H9 (cell line): ENCODE data around the gene COL23A1. TPM values are rescaled to one million over a fixed set of nuclear protein-coding genes. Genes with fewer than 3 reads are reported as not detected.

Source experiments
- DNase-seq: peaks from one replicate; pipeline ENCODE4 v3.0.0-alpha.2; 2017
- H2AFZ ChIP-seq: one replicate; pipeline ENCODE4 v1.6.1; 2013; ENCODE audit warnings: mild to moderate bottlenecking, low read length, control low read depth, moderate library complexity
- H2AK5ac ChIP-seq: 2 replicates; pipeline ENCODE4 v1.6.1; 2013; ENCODE audit warnings: low read length, control low read depth, mixed read lengths; ENCODE audit not compliant: insufficient read length
- H2BK120ac ChIP-seq: one replicate; pipeline ENCODE4 v1.6.1; 2013; ENCODE audit warnings: low read depth, mild to moderate bottlenecking, low read length, control low read depth, inconsistent platforms; ENCODE audit not compliant: poor library complexity, severe bottlenecking
- H2BK12ac ChIP-seq: 2 replicates; pipeline ENCODE4 v1.6.1; 2013; ENCODE audit warnings: low read length, control low read depth, mixed read lengths, low read depth; ENCODE audit not compliant: insufficient read length
- H2BK15ac ChIP-seq: 2 replicates; pipeline ENCODE4 v1.6.1; 2013; ENCODE audit warnings: low read depth, low read length, control low read depth
- H2BK20ac ChIP-seq: one replicate; pipeline ENCODE4 v1.6.1; 2013; ENCODE audit warnings: low read depth, mild to moderate bottlenecking, low read length, control low read depth, inconsistent platforms; ENCODE audit not compliant: poor library complexity, severe bottlenecking
- H2BK5ac ChIP-seq: 2 replicates; pipeline ENCODE4 v1.6.1; 2013; ENCODE audit warnings: low read length, control low read depth, mixed read lengths; ENCODE audit not compliant: insufficient read length
- H3K14ac ChIP-seq: 2 replicates; pipeline ENCODE4 v1.6.1; 2013; ENCODE audit warnings: low read length, control low read depth; ENCODE audit not compliant: insufficient read depth
- H3K18ac ChIP-seq: 2 replicates; pipeline ENCODE4 v1.6.1; 2013; ENCODE audit warnings: low read depth, mild to moderate bottlenecking, mixed read lengths, low read length, control low read depth; ENCODE audit not compliant: insufficient read length
- H3K23ac ChIP-seq: 2 replicates; pipeline ENCODE4 v1.6.1; 2013; ENCODE audit warnings: low read length, control low read depth, mixed read lengths, low read depth; ENCODE audit not compliant: insufficient read length
- H3K23me2 ChIP-seq: 2 replicates; pipeline ENCODE4 v1.6.1; 2013; ENCODE audit warnings: low read depth, mild to moderate bottlenecking, mixed read lengths, low read length, control low read depth; ENCODE audit not compliant: insufficient read length, poor library complexity, severe bottlenecking
- H3K27ac ChIP-seq: 2 replicates; pipeline ENCODE4 v1.5.1; 2013; ENCODE audit warnings: low read length, control low read depth, mixed read lengths, low read depth; ENCODE audit not compliant: insufficient read length
- H3K27me3 ChIP-seq: 2 replicates; pipeline ENCODE4 v1.6.1; 2013; ENCODE audit warnings: low read length, control low read depth, inconsistent platforms; ENCODE audit not compliant: insufficient read depth
- H3K4ac ChIP-seq: 2 replicates; pipeline ENCODE4 v1.6.1; 2013; ENCODE audit warnings: low read depth, mild to moderate bottlenecking, control low read depth, inconsistent platforms, low read length, moderate library complexity
- H3K4me1 ChIP-seq: 2 replicates; pipeline ENCODE4 v1.6.1; 2013; ENCODE audit warnings: low read length, control low read depth, inconsistent platforms; ENCODE audit not compliant: insufficient read depth
- H3K4me2 ChIP-seq: 2 replicates; pipeline ENCODE4 v1.6.1; 2013; ENCODE audit warnings: low read length, control low read depth, mixed read lengths; ENCODE audit not compliant: insufficient read length, insufficient read depth
- H3K56ac ChIP-seq: 2 replicates; pipeline ENCODE4 v1.6.1; 2013; ENCODE audit warnings: low read depth, mild to moderate bottlenecking, mixed read lengths, low read length, control low read depth; ENCODE audit not compliant: insufficient read length
- H3K79me1 ChIP-seq: 2 replicates; pipeline ENCODE4 v1.6.1; 2013; ENCODE audit warnings: low read depth, mild to moderate bottlenecking, moderate library complexity, low read length, control low read depth, inconsistent platforms; ENCODE audit not compliant: insufficient read depth, poor library complexity, severe bottlenecking
- H3K79me2 ChIP-seq: 2 replicates; pipeline ENCODE4 v1.6.1; 2013; ENCODE audit warnings: low read length, control low read depth, inconsistent platforms; ENCODE audit not compliant: insufficient read depth
- H3K9ac ChIP-seq: 2 replicates; pipeline ENCODE4 v1.6.1; 2013; ENCODE audit warnings: low read length, control low read depth, mixed read lengths; ENCODE audit not compliant: insufficient read length; ENCODE audit errors: extremely low read depth
- H3K9me3 ChIP-seq: one replicate; pipeline ENCODE4 v1.6.1; 2013; ENCODE audit warnings: low read depth, low read length, inconsistent platforms; ENCODE audit not compliant: control insufficient read depth
- H3T11ph ChIP-seq: one replicate; pipeline ENCODE4 v1.6.1; 2013; ENCODE audit warnings: mild to moderate bottlenecking, low read length, control low read depth, inconsistent platforms
- H4K20me1 ChIP-seq: one replicate; pipeline ENCODE4 v1.6.1; 2013; ENCODE audit not compliant: control insufficient read depth, insufficient read length, insufficient read depth
- H4K5ac ChIP-seq: 2 replicates; pipeline ENCODE4 v1.6.1; 2013; ENCODE audit warnings: low read depth, mild to moderate bottlenecking, mixed read lengths, low read length, control low read depth; ENCODE audit not compliant: insufficient read length
- H4K8ac ChIP-seq: replicated peaks from 2 replicates; pipeline ENCODE4 v1.6.1; 2013; ENCODE audit warnings: low read length, control low read depth, mixed read lengths, low read depth; ENCODE audit not compliant: insufficient read length
- H4K91ac ChIP-seq: 2 replicates; pipeline ENCODE4 v1.6.1; 2013; ENCODE audit warnings: low read depth, mild to moderate bottlenecking, moderate library complexity, mixed read lengths, low read length, control low read depth; ENCODE audit not compliant: insufficient read length
- H3K27ac Mint-ChIP-seq, 3 experiments: 2 replicates in 2 of 3; 3 replicates in 1 of 3; pipeline ENCODE4 v1.8.0; 2020 to 2021; ENCODE audit warnings: mixed read lengths in 3 of 3, mild to moderate bottlenecking in 1 of 3, moderate library complexity in 1 of 3
- H3K27me3 Mint-ChIP-seq: 2 replicates; pipeline ENCODE4 v1.8.0; 2021; ENCODE audit warnings: low read depth, mild to moderate bottlenecking, moderate library complexity, mixed read lengths
- H3K36me3 Mint-ChIP-seq, 3 experiments: 2 replicates in 2 of 3; 3 replicates in 1 of 3; pipeline ENCODE4 v1.8.0; 2020 to 2021; ENCODE audit warnings: low read depth in 3 of 3, mixed read lengths in 3 of 3; ENCODE audit not compliant: insufficient read depth in 1 of 3
- H3K4me1 Mint-ChIP-seq, 2 experiments: 2 replicates each; pipeline ENCODE4 v1.8.0; 2020; ENCODE audit warnings: mixed read lengths in 2 of 2
- H3K4me3 Mint-ChIP-seq, 2 experiments: 2 replicates in 1 of 2; 3 replicates in 1 of 2; pipeline ENCODE4 v1.8.0; 2020 to 2021; ENCODE audit warnings: mild to moderate bottlenecking in 2 of 2, mixed read lengths in 2 of 2, moderate library complexity in 1 of 2
- H3K9me3 Mint-ChIP-seq, 2 experiments: 2 replicates in 1 of 2; 3 replicates in 1 of 2; pipeline ENCODE4 v1.8.0; 2020; ENCODE audit warnings: mild to moderate bottlenecking in 2 of 2, mixed read lengths in 2 of 2, moderate library complexity in 1 of 2
- CTCF ChIP-seq: fragments of 200-600 bp; sonication (generic); conservative IDR thresholded peaks from 3 replicates; pipeline ENCODE4 v1.8.0; 2021; ENCODE audit warnings: antibody characterized with exemption, mild to moderate bottlenecking
- WGBS: extraction: QIAGEN DNeasy Blood & Tissue Kit; methylation state at CpG from one replicate; pipeline ENCODE4 v1.1.7; 2013; ENCODE audit warnings: missing lambda C conversion rate, low lambda C conversion rate, mixed read lengths; ENCODE audit not compliant: insufficient read length; ENCODE audit errors: extremely low coverage; 5-methylcytosine and 5-hydroxymethylcytosine counted together
- total RNA-seq: library from RNA; stranded (reverse); gene quantifications from 2 replicates; pipeline ENCODE4 v1.2.1, GENCODE V29; 2021

The COL23A1 gene
- total RNA-seq, 1 experiment from 2014 or later = 2.6 TPM

DNA sequence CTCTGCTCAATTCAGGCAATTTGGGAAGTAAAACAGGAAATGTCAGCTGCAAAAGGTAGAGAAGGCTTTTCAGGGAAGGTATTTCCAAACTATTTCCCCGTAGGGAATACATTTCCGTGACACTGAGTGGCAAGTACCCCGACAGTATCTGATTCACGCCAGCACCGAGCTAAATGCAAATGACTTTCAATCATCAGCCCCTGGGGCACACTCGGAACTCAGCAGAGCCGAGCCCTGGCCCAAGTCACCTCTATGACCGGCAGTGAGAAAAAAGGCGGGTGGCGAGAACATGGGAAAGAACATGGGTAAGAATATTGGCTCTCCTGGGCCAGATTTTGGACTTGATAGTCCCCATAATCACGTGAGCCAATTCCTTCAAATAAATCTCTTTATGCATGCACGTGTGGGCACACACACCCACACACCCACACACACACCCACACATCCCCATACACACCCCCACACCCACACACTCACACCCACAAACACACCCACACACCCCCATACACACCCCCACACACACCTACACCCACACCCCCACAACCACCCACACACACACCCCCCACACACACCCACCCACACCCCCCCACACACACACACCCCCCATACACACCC lies 43.0 kb downstream of the COL23A1 start:
- H3K27me3 Mint-ChIP-seq = no peaks in the 10 kb centered on the region; the same call in 1 of the 2 replicates
- H3K4me2 ChIP-seq = no peak overlapping the region
- TF ChIP-seq CTCF = no peak
- peaks cover 3% of the 10 kb centered on the region; the same call in 1 of the 2 replicates for H3K79me2 ChIP-seq
- H3K27me3 ChIP-seq = no peaks in the 10 kb centered on the region
- H3K56ac ChIP-seq = no peak overlapping the region
- no peak overlapping the region for H3T11ph ChIP-seq
- no peak overlapping the region for H3K18ac ChIP-seq
- H3K23me2 ChIP-seq = no peaks in the 10 kb centered on the region
- H2BK20ac ChIP-seq = no peak overlapping the region
- H2BK15ac ChIP-seq = no peak overlapping the region
- no peak overlapping the region for H3K4ac ChIP-seq
- H2AK5ac ChIP-seq = no peak overlapping the region
- no peaks in the 10 kb centered on the region for H3K9me3 ChIP-seq
- H3K4me1 ChIP-seq = no peaks in the 10 kb centered on the region; the same call in 1 of the 2 replicates
- H3K27ac ChIP-seq = no peak overlapping the region
- no peak for DNase-seq
- no peak overlapping the region for H4K91ac ChIP-seq
- peak overlapping the region; percentile 33 to 66 (median 64); a peak in 2 of 7 replicates for H3K27ac Mint-ChIP-seq
- H3K14ac ChIP-seq = no peak overlapping the region
- WGBS = no CpG with 5 or more reads among the region's 12 CpGs
- no peak overlapping the region for H2BK12ac ChIP-seq
- H3K36me3 Mint-ChIP-seq = no peaks in the 10 kb centered on the region
- no peaks in the 10 kb centered on the region for H4K20me1 ChIP-seq
- no peak overlapping the region for H2AFZ ChIP-seq
- H2BK120ac ChIP-seq = no peak overlapping the region
- no peak overlapping the region for H3K9ac ChIP-seq
- H4K5ac ChIP-seq = no peak overlapping the region
- H3K9me3 Mint-ChIP-seq = no peaks in the 10 kb centered on the region
- H4K8ac ChIP-seq = no peak overlapping the region
- H3K23ac ChIP-seq = no peak overlapping the region
- H3K4me3 Mint-ChIP-seq = no peak overlapping the region; a peak in 1 of 5 replicates
- H3K79me1 ChIP-seq = no peaks in the 10 kb centered on the region
- peaks cover 37 to 39% of the 10 kb centered on the region in 2 experiments for H3K4me1 Mint-ChIP-seq
- no peak overlapping the region for H2BK5ac ChIP-seq
